Prostate gland (tissue), 2 donors: Measurements from ENCODE around the gene ADCY1.

Source experiments
- POLR2A ChIP-seq: fragments of 450-650 bp; IDR thresholded peaks from one replicate; pipeline ENCODE4 v1.6.1; 2016; ENCODE audit warnings: antibody characterized with exemption, mild to moderate bottlenecking
- POLR2AphosphoS5 ChIP-seq: sonication (generic); formaldehyde crosslinking; IDR thresholded peaks from one replicate; pipeline ENCODE4 v1.6.1; 2017; ENCODE audit warnings: antibody characterized with exemption
- TF ChIP-seq, protein P1 (sequence below), 4 experiments: fragments of 200-600 bp in 2 of 4; fragments of 450-650 bp in 2 of 4; sonication (generic) in 2 of 4; IDR thresholded peaks; 1 replicate in 3 of 4; 2 replicates in 1 of 4; pipeline ENCODE4 v1.5.1; 2016 to 2019; ENCODE audit warnings: antibody characterized with exemption in 4 of 4, mild to moderate bottlenecking in 2 of 4, moderate library complexity in 2 of 4

DNA sequence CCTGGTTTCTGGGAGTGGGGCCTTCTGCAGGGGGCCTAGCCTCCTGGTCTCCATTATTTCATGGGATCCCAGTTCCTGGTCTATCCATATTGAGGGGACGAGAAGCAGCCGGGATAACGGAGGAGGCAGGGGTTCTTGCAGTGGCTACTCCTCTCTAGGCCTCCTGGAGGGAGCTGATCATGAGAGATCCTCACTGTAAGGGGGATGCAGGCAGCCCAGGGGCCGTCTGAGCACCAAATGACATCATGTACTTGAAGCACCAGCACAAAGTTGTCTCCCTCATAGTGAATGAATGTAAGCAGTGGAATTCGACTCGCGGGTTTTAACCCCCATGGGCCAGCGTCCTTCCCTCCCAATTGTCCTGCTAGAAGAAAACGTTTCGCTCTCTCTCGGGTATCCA, 964 bp upstream of the ADCY1 start:
- TF ChIP-seq, protein P1, sequence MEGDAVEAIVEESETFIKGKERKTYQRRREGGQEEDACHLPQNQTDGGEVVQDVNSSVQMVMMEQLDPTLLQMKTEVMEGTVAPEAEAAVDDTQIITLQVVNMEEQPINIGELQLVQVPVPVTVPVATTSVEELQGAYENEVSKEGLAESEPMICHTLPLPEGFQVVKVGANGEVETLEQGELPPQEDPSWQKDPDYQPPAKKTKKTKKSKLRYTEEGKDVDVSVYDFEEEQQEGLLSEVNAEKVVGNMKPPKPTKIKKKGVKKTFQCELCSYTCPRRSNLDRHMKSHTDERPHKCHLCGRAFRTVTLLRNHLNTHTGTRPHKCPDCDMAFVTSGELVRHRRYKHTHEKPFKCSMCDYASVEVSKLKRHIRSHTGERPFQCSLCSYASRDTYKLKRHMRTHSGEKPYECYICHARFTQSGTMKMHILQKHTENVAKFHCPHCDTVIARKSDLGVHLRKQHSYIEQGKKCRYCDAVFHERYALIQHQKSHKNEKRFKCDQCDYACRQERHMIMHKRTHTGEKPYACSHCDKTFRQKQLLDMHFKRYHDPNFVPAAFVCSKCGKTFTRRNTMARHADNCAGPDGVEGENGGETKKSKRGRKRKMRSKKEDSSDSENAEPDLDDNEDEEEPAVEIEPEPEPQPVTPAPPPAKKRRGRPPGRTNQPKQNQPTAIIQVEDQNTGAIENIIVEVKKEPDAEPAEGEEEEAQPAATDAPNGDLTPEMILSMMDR (IDR thresholded peaks at IDR 0.05) = no peak
- TF ChIP-seq POLR2A (no peak), POLR2AphosphoS5 (no peak)
